Esophagus squamous epithelium (tissue), 4 donors: ENCODE measurements around the gene UBE2S.

Experiments
- POLR2A ChIP-seq, 4 donors: fragments of 450-650 bp; IDR thresholded peaks; one replicate each; pipeline ENCODE4 v1.6.1; 2017; ENCODE audit warnings: antibody characterized with exemption in 4 of 4, mild to moderate bottlenecking in 4 of 4, moderate library complexity in 3 of 4
- TF ChIP-seq, protein P1 (sequence below), 6 experiments: fragments of 450-650 bp in 4 of 6; fragments of 200-600 bp in 2 of 6; sonication (generic) in 2 of 6; IDR thresholded peaks; one replicate each; pipeline ENCODE4 v1.5.1; 2016 to 2019; ENCODE audit warnings: antibody characterized with exemption in 6 of 6, mild to moderate bottlenecking in 4 of 6, moderate library complexity in 4 of 6

- no peak for TF ChIP-seq POLR2A (IDR thresholded peaks at IDR 0.05)
- TF ChIP-seq, protein P1, sequence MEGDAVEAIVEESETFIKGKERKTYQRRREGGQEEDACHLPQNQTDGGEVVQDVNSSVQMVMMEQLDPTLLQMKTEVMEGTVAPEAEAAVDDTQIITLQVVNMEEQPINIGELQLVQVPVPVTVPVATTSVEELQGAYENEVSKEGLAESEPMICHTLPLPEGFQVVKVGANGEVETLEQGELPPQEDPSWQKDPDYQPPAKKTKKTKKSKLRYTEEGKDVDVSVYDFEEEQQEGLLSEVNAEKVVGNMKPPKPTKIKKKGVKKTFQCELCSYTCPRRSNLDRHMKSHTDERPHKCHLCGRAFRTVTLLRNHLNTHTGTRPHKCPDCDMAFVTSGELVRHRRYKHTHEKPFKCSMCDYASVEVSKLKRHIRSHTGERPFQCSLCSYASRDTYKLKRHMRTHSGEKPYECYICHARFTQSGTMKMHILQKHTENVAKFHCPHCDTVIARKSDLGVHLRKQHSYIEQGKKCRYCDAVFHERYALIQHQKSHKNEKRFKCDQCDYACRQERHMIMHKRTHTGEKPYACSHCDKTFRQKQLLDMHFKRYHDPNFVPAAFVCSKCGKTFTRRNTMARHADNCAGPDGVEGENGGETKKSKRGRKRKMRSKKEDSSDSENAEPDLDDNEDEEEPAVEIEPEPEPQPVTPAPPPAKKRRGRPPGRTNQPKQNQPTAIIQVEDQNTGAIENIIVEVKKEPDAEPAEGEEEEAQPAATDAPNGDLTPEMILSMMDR (IDR thresholded peaks at IDR 0.05), result no peak
Observed at GRCh38 chr19:55453511-55454260, 46.1 kb upstream of the UBE2S start.
